ENCODE measurements around the gene ADM2.
"Not testable (repeated sequence)": the region's sequence is repeated elsewhere in the genome, so short reads cannot be mapped to it uniquely, and the experiment has no call there.

The ADM2 gene

GRCh38 chr22:50481440-50482106, at the start of gene ADM2:
Gene ADM2 (plus strand): TSS chr22:50481543. CDS start chr22:50481848, 305 bp downstream.
- H3K27ac ChIP-seq, result peak within 1 kb of the TSS; percentile 44; the same call in 1 of the 2 replicates
- TF ChIP-seq CTCF (conservative IDR thresholded peaks at IDR 0.05), result no peak

GRCh38 chr22:50432131-50432876, 49.0 kb upstream of the ADM2 start:
- H3K27ac ChIP-seq, result no peak overlapping the region
- no peak for TF ChIP-seq CTCF (conservative IDR thresholded peaks at IDR 0.05)

GRCh38 chr22:50432877-50433510, 48.3 kb upstream of the ADM2 start:
- H3K27ac ChIP-seq, result not testable (repeated sequence)

GRCh38 chr22:50434849-50435248, 46.5 kb upstream of the ADM2 start:
- H3K27ac ChIP-seq, result no peak overlapping the region
- no peak for TF ChIP-seq CTCF (conservative IDR thresholded peaks at IDR 0.05)

- no peak overlapping the region for H3K27ac ChIP-seq
- no peak for TF ChIP-seq CTCF (conservative IDR thresholded peaks at IDR 0.05)
Measured at GRCh38 chr22:50435291-50436014, 45.9 kb upstream of the ADM2 start.

GRCh38 chr22:50436015-50436830, 45.1 kb upstream of the ADM2 start:
- no peak overlapping the region for H3K27ac ChIP-seq
- no peak for TF ChIP-seq CTCF (conservative IDR thresholded peaks at IDR 0.05)

- H3K27ac ChIP-seq, result no peak overlapping the region
- TF ChIP-seq CTCF (conservative IDR thresholded peaks at IDR 0.05), result no peak
Measured at GRCh38 chr22:50436841-50437341, 44.5 kb upstream of the ADM2 start.

All from VCaP (cell line).